Measurements from ENCODE around the gene PRR5L.

Gene PRR5L

GRCh38 chr11:36379653-36380052 lies 83.6 kb downstream of the PRR5L start:
- no peak for DNase-seq

- DNase-seq: no peak
Measured at GRCh38 chr11:36380296-36381014, 84.4 kb downstream of the PRR5L start.

- no peak for DNase-seq
Measured at GRCh38 chr11:36381015-36381360, 84.9 kb downstream of the PRR5L start.

- DNase-seq: no peak
Measured at GRCh38 chr11:36383195-36383594, 87.1 kb downstream of the PRR5L start.

- no peak for DNase-seq
Measured at GRCh38 chr11:36385121-36385970, 89.3 kb downstream of the PRR5L start.

GRCh38 chr11:36386411-36386810 lies 90.3 kb downstream of the PRR5L start:
- DNase-seq: no peak

- DNase-seq: no peak
Measured at GRCh38 chr11:36388071-36388470, 92.0 kb downstream of the PRR5L start.

GRCh38 chr11:36388951-36389350 lies 92.9 kb downstream of the PRR5L start:
- no peak for DNase-seq

GRCh38 chr11:36389811-36390210 lies 93.7 kb downstream of the PRR5L start:
- no peak for DNase-seq

GRCh38 chr11:36390963-36391471 lies 94.9 kb downstream of the PRR5L start:
- DNase-seq: no peak

GRCh38 chr11:36392196-36392595 lies 96.1 kb downstream of the PRR5L start:
- no peak for DNase-seq

- DNase-seq: no peak
Measured at GRCh38 chr11:36394056-36394455, 98.0 kb downstream of the PRR5L start.

- DNase-seq: no peak
Measured at GRCh38 chr11:36394926-36395325, 98.8 kb downstream of the PRR5L start.

GRCh38 chr11:36395978-36396736 lies 100.1 kb downstream of the PRR5L start:
- DNase-seq: no peak

GRCh38 chr11:36398231-36398953 lies 102.3 kb downstream of the PRR5L start:
- DNase-seq: no peak

- no peak for DNase-seq
Measured at GRCh38 chr11:36399236-36399635, 103.1 kb downstream of the PRR5L start.

GRCh38 chr11:36399745-36400144 lies 103.7 kb downstream of the PRR5L start:
- no peak for DNase-seq

GRCh38 chr11:36400766-36401455 lies 104.8 kb downstream of the PRR5L start:
- DNase-seq: no peak

- DNase-seq: no peak
Measured at GRCh38 chr11:36402568-36403170, 106.6 kb downstream of the PRR5L start.

GRCh38 chr11:36403661-36404060 lies 107.6 kb downstream of the PRR5L start:
- DNase-seq: no peak

- no peak for DNase-seq
Measured at GRCh38 chr11:36404831-36405230, 108.7 kb downstream of the PRR5L start.

All from effector CD8-positive, alpha-beta T cell (primary cell).